IMR-90 (cell line): ENCODE measurements around the gene SLC39A11. TPM values are rescaled to one million over a fixed set of nuclear protein-coding genes. Genes with fewer than 3 reads are reported as not detected.

Experiments used
- ATAC-seq: fragments of 200-7000 bp; cut with Tn5 transposase; 2 replicates; pipeline ENCODE4 v1.9.1; 2020; ENCODE audit warnings: low read depth, mild to moderate bottlenecking, moderate library complexity
- BruUV-seq: library from RNA; stranded (reverse); fragments of 400-500 nt; replicated peaks from 2 replicates; lab custom pipeline; 2021; lab: Mats Ljungman, UMichigan
- CTCF ChIA-PET: fragments of 300-600 bp; formaldehyde crosslinking; extraction: SDS; loops from one replicate; lab custom pipeline; 2021; ENCODE audit warnings: antibody characterized with exemption; lab: Yijun Ruan, JAX
- POLR2A ChIA-PET: fragments of 300-600 bp; sonication (Branson Sonifier 250); formaldehyde crosslinking; loops from one replicate; lab custom pipeline; 2022; ENCODE audit warnings: antibody characterized with exemption; ENCODE audit not compliant: unreplicated experiment; lab: Charles Lee
- DNase-seq: peaks from one replicate; pipeline ENCODE4 v3.0.0; 2013
- H2AFZ ChIP-seq: replicated peaks from 2 replicates; pipeline ENCODE3; 2013; ENCODE audit warnings: low read length, mild to moderate bottlenecking; ENCODE audit not compliant: poor library complexity
- H2AK5ac ChIP-seq: 2 replicates; pipeline ENCODE4 v1.6.1; 2013; ENCODE audit warnings: low read depth, low read length, inconsistent platforms
- H2AK9ac ChIP-seq: replicated peaks from 2 replicates; pipeline ENCODE3; 2013; ENCODE audit warnings: mild to moderate bottlenecking, low read depth, low read length, moderate library complexity; ENCODE audit not compliant: poor library complexity
- H2BK120ac ChIP-seq: 2 replicates; pipeline ENCODE4 v1.6.1; 2013; ENCODE audit warnings: low read depth, low read length, inconsistent platforms
- H2BK15ac ChIP-seq: 3 replicates; pipeline ENCODE4 v1.6.1; 2013; ENCODE audit warnings: low read depth, low read length, inconsistent platforms
- H2BK20ac ChIP-seq: 2 replicates; pipeline ENCODE4 v1.6.1; 2013; ENCODE audit warnings: low read depth, mild to moderate bottlenecking, inconsistent platforms, low read length, moderate library complexity
- H2BK5ac ChIP-seq: 2 replicates; pipeline ENCODE4 v1.6.1; 2013; ENCODE audit warnings: mild to moderate bottlenecking, low read depth, low read length, inconsistent platforms; ENCODE audit not compliant: poor library complexity, severe bottlenecking
- H3K14ac ChIP-seq: replicated peaks from 2 replicates; pipeline ENCODE4 v1.6.1; 2013; ENCODE audit warnings: low read depth, low read length, inconsistent platforms
- H3K18ac ChIP-seq: 2 replicates; pipeline ENCODE4 v1.6.1; 2013; ENCODE audit warnings: low read depth, low read length, control low read depth
- H3K23ac ChIP-seq: 2 replicates; pipeline ENCODE4 v1.6.1; 2013; ENCODE audit warnings: low read depth, low read length, inconsistent platforms
- H3K27ac ChIP-seq: 2 replicates; pipeline ENCODE4 v1.5.1; 2013; ENCODE audit warnings: mild to moderate bottlenecking, control low read depth, low read length; ENCODE audit not compliant: insufficient read depth
- H3K27me3 ChIP-seq: 2 replicates; pipeline ENCODE4 v1.6.1; 2013; ENCODE audit warnings: low read length; ENCODE audit not compliant: control insufficient read depth, insufficient read depth
- H3K36me3 ChIP-seq: 2 replicates; pipeline ENCODE4 v1.6.1; 2013; ENCODE audit warnings: low read length, mixed read lengths; ENCODE audit not compliant: control insufficient read depth, insufficient read depth
- H3K4ac ChIP-seq: 2 replicates; pipeline ENCODE4 v1.6.1; 2013; ENCODE audit warnings: low read depth, low read length, inconsistent platforms
- H3K4me1 ChIP-seq: 2 replicates; pipeline ENCODE4 v1.6.1; 2013; ENCODE audit warnings: low read length, mixed read lengths; ENCODE audit not compliant: control insufficient read depth, insufficient read depth
- H3K4me2 ChIP-seq: 2 replicates; pipeline ENCODE4 v1.6.1; 2013; ENCODE audit warnings: low read depth, mild to moderate bottlenecking, control low read depth, low read length, moderate library complexity
- H3K4me3 ChIP-seq: 2 replicates; pipeline ENCODE4 v1.5.1; 2013; ENCODE audit warnings: low read depth, mild to moderate bottlenecking, control low read depth, low read length, moderate library complexity; ENCODE audit not compliant: insufficient read depth
- H3K56ac ChIP-seq: 2 replicates; pipeline ENCODE4 v1.6.1; 2013; ENCODE audit warnings: low read length, inconsistent platforms; ENCODE audit not compliant: insufficient read depth; ENCODE audit errors: extremely low read depth
- H3K79me1 ChIP-seq, 2 experiments: 2 replicates each; pipeline ENCODE4 v1.6.1; 2013; ENCODE audit warnings: low read length in 2 of 2, inconsistent platforms in 1 of 2, low read depth in 1 of 2
- H3K9ac ChIP-seq: 2 replicates; pipeline ENCODE4 v1.6.1; 2013; ENCODE audit warnings: low read depth, low read length, control low read depth
- H3K9me1 ChIP-seq: 2 replicates; pipeline ENCODE4 v1.6.1; 2013; ENCODE audit warnings: low read length, inconsistent platforms; ENCODE audit not compliant: insufficient read depth
- H3K9me3 ChIP-seq: 2 replicates; pipeline ENCODE4 v1.6.1; 2013; ENCODE audit warnings: low read length; ENCODE audit not compliant: control insufficient read depth, insufficient read depth
- H4K20me1 ChIP-seq: 2 replicates; pipeline ENCODE4 v1.6.1; 2013; ENCODE audit warnings: low read length, inconsistent platforms; ENCODE audit not compliant: insufficient read depth
- H4K5ac ChIP-seq: 2 replicates; pipeline ENCODE4 v1.6.1; 2013; ENCODE audit warnings: mild to moderate bottlenecking, low read depth, low read length, control low read depth
- H4K8ac ChIP-seq, 2 experiments: 2 replicates each; pipeline ENCODE4 v1.6.1; 2013; ENCODE audit warnings: low read depth in 2 of 2, low read length in 2 of 2, control low read depth in 1 of 2, inconsistent platforms in 1 of 2
- H4K91ac ChIP-seq: 2 replicates; pipeline ENCODE4 v1.6.1; 2013; ENCODE audit warnings: low read depth, low read length, inconsistent platforms; ENCODE audit not compliant: insufficient read depth
- BHLHE40 ChIP-seq: fragments of 150-350 bp; IDR thresholded peaks from 2 replicates; pipeline ENCODE4 v1.6.1; 2016; ENCODE audit warnings: mild to moderate bottlenecking, low read depth, low read length
- CHD1 ChIP-seq: IDR thresholded peaks from 2 replicates; pipeline ENCODE4 v1.6.1; 2012; ENCODE audit warnings: low read depth, low read length, improper control_type of control experiment
- NFE2L2 ChIP-seq: fragments of 150-350 bp; IDR thresholded peaks from 2 replicates; pipeline ENCODE4 v1.6.1; 2016; ENCODE audit warnings: low read depth, mild to moderate bottlenecking, low read length
- RCOR1 ChIP-seq: IDR thresholded peaks from 2 replicates; pipeline ENCODE4 v1.6.1; 2012; ENCODE audit warnings: mild to moderate bottlenecking, low read length, improper control_type of control experiment; ENCODE audit not compliant: insufficient replicate concordance
- RFX5 ChIP-seq: IDR thresholded peaks from 2 replicates; pipeline ENCODE4 v1.8.0; 2012; ENCODE audit warnings: low read depth, mild to moderate bottlenecking, low read length, moderate library complexity
- WGBS, 2 experiments: methylation state at CpG; one replicate each; pipeline versions ENCODE4 v1.1.5 to v1.1.7; 2013; ENCODE audit warnings: missing lambda C conversion rate in 2 of 2; ENCODE audit not compliant: insufficient read length in 1 of 2; ENCODE audit errors: extremely low coverage in 2 of 2; 5-methylcytosine and 5-hydroxymethylcytosine counted together
- dilution Hi-C: fragments of 300-500 bp; cut with HindIII; formaldehyde crosslinking; loops from one replicate; pipeline ENCODE4 v1.14.3; 2018; ENCODE audit warnings: low sequenced_read_pairs; ENCODE audit not compliant: unreplicated experiment
- in situ Hi-C: fragments of 300-500 bp; cut with MboI; formaldehyde crosslinking; loops from 3 replicates; pipeline ENCODE4 v1.14.3; 2019; ENCODE audit warnings: low sequenced_read_pairs, inconsistent platforms, mixed read lengths
- intact Hi-C: fragments of 100-400 bp; cut with micrococcal nuclease; formaldehyde crosslinking; loops from 2 replicates; pipeline ENCODE4 v1.10.0; 2022
- polyA plus RNA-seq, 3 experiments: library from polyadenylated mRNA; depleted of rRNA; stranded (reverse); fragments of >200 nt; gene quantifications; 2 replicates each; pipeline ENCODE4 v1.2.3, GENCODE V29; 2012; ENCODE audit warnings: low replicate concordance in 1 of 3
- total RNA-seq: library from RNA; depleted of rRNA; stranded (reverse); fragments of >200 nt; gene quantifications from 2 replicates; pipeline ENCODE4 v1.2.3, GENCODE V29; 2012
- TF ChIP-seq, protein P1 (sequence below): fragments of 150-350 bp; IDR thresholded peaks from 2 replicates; pipeline ENCODE4 v1.6.1; 2017; ENCODE audit warnings: mild to moderate bottlenecking, antibody characterized with exemption, low read length, low read depth

SLC39A11 gene
- total and polyA plus RNA-seq, 2 of the 4 experiments (the other 2 are of a cell fraction), result 8.8 to 14.3 TPM

- TF ChIP-seq CHD1, result no peak
- TF ChIP-seq BHLHE40, result no peak
- TF ChIP-seq, protein P1, sequence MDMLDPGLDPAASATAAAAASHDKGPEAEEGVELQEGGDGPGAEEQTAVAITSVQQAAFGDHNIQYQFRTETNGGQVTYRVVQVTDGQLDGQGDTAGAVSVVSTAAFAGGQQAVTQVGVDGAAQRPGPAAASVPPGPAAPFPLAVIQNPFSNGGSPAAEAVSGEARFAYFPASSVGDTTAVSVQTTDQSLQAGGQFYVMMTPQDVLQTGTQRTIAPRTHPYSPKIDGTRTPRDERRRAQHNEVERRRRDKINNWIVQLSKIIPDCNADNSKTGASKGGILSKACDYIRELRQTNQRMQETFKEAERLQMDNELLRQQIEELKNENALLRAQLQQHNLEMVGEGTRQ, result no peak
- no peak for TF ChIP-seq RCOR1
- no peak for TF ChIP-seq NFE2L2
- no peak for TF ChIP-seq RFX5
- H3K18ac ChIP-seq, result no peak overlapping the region
- no peak overlapping the region for H2AK9ac ChIP-seq
- H4K91ac ChIP-seq, result no peak overlapping the region
- DNase-seq (no peak), ATAC-seq (no peak)
- no peak overlapping the region for H3K4ac ChIP-seq
- peaks cover 2% of the 10 kb centered on the region; the same call in 1 of the 2 replicates for H3K9me3 ChIP-seq
- in situ Hi-C loops (no loop called here), dilution Hi-C loops (no loop called here), intact Hi-C loops (no loop called here)
- no peak overlapping the region for H2BK15ac ChIP-seq
- no TSS peak for BruUV-seq
- H4K20me1 ChIP-seq, result no peaks in the 10 kb centered on the region
- ChIA-PET CTCF (no interaction called here), POLR2A (no interaction called here)
- no peak overlapping the region for H3K27ac ChIP-seq
- H3K9ac ChIP-seq, result no peak overlapping the region
- no peak overlapping the region for H3K23ac ChIP-seq
- no peak overlapping the region for H3K14ac ChIP-seq
- H2BK120ac ChIP-seq, result no peak overlapping the region
- H4K8ac ChIP-seq, result no peak overlapping the region
- no peaks in the 10 kb centered on the region for H3K4me1 ChIP-seq
- no peaks in the 10 kb centered on the region for H3K27me3 ChIP-seq
- H2AFZ ChIP-seq, result no peak overlapping the region
- H3K4me2 ChIP-seq, result no peak overlapping the region
- H2BK20ac ChIP-seq, result no peak overlapping the region
- no peaks in the 10 kb centered on the region for H3K79me1 ChIP-seq
- H3K56ac ChIP-seq, result no peak overlapping the region
- H4K5ac ChIP-seq, result no peak overlapping the region
- H3K9me1 ChIP-seq, result no peaks in the 10 kb centered on the region
- H3K4me3 ChIP-seq, result no peak overlapping the region
- no CpG with 5 or more reads among the region's 6 CpGs for WGBS, 2 experiments
- H2BK5ac ChIP-seq, result no peak overlapping the region
- H2AK5ac ChIP-seq, result no peak overlapping the region
- H3K36me3 ChIP-seq, result 0 out of 2 replicates have a peak, but pooled peaks cover 1% of the 10 kb centered on the region
Measured at GRCh38 chr17:72843591-72843990, 248.9 kb downstream of the SLC39A11 start.
